ENCODE results near the gene MGLL. TPM values are rescaled to one million over a fixed set of nuclear protein-coding genes. Genes with fewer than 3 reads are reported as not detected.

The MGLL gene
- total RNA-seq, 1 experiment from 2014 or later, result 2.1 TPM

- no peaks in the 10 kb centered on the region for H3K27me3 ChIP-seq (ENCODE audit: control insufficient read depth, insufficient read depth, low read length)
- no peak for DNase-seq (ENCODE audit: low read depth, low spot score)
- H3K4me1 ChIP-seq (ENCODE audit: control insufficient read depth, insufficient read depth, low read length), result no peaks in the 10 kb centered on the region
- no peak overlapping the region for H3K4me3 ChIP-seq (ENCODE audit: low read depth in 2 of 2, low read length in 2 of 2)
- no peak for ATAC-seq
- intact Hi-C loops (cut with micrococcal nuclease; ENCODE audit: unreplicated experiment), result no loop called here
- CTCF ChIA-PET, result no interaction called here
- H3K36me3 ChIP-seq (ENCODE audit: control insufficient read depth, insufficient read depth, low read length), result no peaks in the 10 kb centered on the region
- TF ChIP-seq POLR2AphosphoS5 (IDR thresholded peaks at IDR 0.05; ENCODE audit: low read depth, low read length), result no peak
- TF ChIP-seq SIN3A (IDR thresholded peaks at IDR 0.05; ENCODE audit: borderline replicate concordance, insufficient read depth, low read depth, low read length), result no peak
- TF ChIP-seq CTCF (IDR thresholded peaks at IDR 0.05), result no peak
- TF ChIP-seq TCF7L2 (IDR thresholded peaks at IDR 0.05; ENCODE audit: low read depth, low read length), result no peak
- no peak for TF ChIP-seq REST (IDR thresholded peaks at IDR 0.05; ENCODE audit: insufficient read depth in 1 of 2, low read depth in 2 of 2, low read length in 1 of 2)
- BruUV-seq (replicated peaks), result no TSS peak
- POLR2A ChIA-PET, result no interaction called here
- H3K9me3 ChIP-seq (ENCODE audit: control insufficient read depth, insufficient read depth, low read depth, low read length), result no peaks in the 10 kb centered on the region
- no peak overlapping the region for H3K27ac ChIP-seq (ENCODE audit: low read length)
- in situ Hi-C loops (cut with HindIII; ENCODE audit: low pct_unique_long_range_greater_than_20kb, low sequenced_read_pairs), result no loop called here
Observed at GRCh38 chr3:127760361-127760760, 62.0 kb downstream of the MGLL start.

- no peaks in the 10 kb centered on the region for H3K9me3 ChIP-seq (ENCODE audit: control insufficient read depth, insufficient read depth, low read depth, low read length)
- H3K27ac ChIP-seq (ENCODE audit: low read length), result no peak overlapping the region
- intact Hi-C loops (cut with micrococcal nuclease; ENCODE audit: unreplicated experiment), result no loop called here
- TF ChIP-seq POLR2AphosphoS5 (IDR thresholded peaks at IDR 0.05; ENCODE audit: low read depth, low read length), result no peak
- TF ChIP-seq CTCF (IDR thresholded peaks at IDR 0.05), result no peak
- ATAC-seq (no peak), DNase-seq (ENCODE audit: low read depth, low spot score) (no peak)
- no peak overlapping the region for H3K4me3 ChIP-seq (ENCODE audit: low read depth in 2 of 2, low read length in 2 of 2)
- in situ Hi-C loops (cut with HindIII; ENCODE audit: low pct_unique_long_range_greater_than_20kb, low sequenced_read_pairs), result no loop called here
- no peaks in the 10 kb centered on the region for H3K4me1 ChIP-seq (ENCODE audit: control insufficient read depth, insufficient read depth, low read length)
- CTCF ChIA-PET, result no interaction called here
- POLR2A ChIA-PET, result interaction anchor here (0.7 kb wide), 1 partner anchor 194 kb away, joined by 3 read pairs; no protein-coding TSS in a partner anchor
- no peaks in the 10 kb centered on the region for H3K27me3 ChIP-seq (ENCODE audit: control insufficient read depth, insufficient read depth, low read length)
- H3K36me3 ChIP-seq (ENCODE audit: control insufficient read depth, insufficient read depth, low read length), result no peaks in the 10 kb centered on the region
- no TSS peak for BruUV-seq (replicated peaks)
Observed at GRCh38 chr3:127759826-127760225, 62.5 kb downstream of the MGLL start.

- DNase-seq (ENCODE audit: low read depth, low spot score) (no peak), ATAC-seq (no peak)
- H3K27ac ChIP-seq (ENCODE audit: low read length), result no peak overlapping the region
- no TSS peak for BruUV-seq (replicated peaks)
- in situ Hi-C loops (cut with HindIII; ENCODE audit: low pct_unique_long_range_greater_than_20kb, low sequenced_read_pairs), result no loop called here
- POLR2A ChIA-PET, result no interaction called here
- H3K4me3 ChIP-seq (ENCODE audit: low read depth in 2 of 2, low read length in 2 of 2), result no peak overlapping the region
- CTCF ChIA-PET, result no interaction called here
- no peaks in the 10 kb centered on the region for H3K4me1 ChIP-seq (ENCODE audit: control insufficient read depth, insufficient read depth, low read length)
- TF ChIP-seq TCF7L2 (IDR thresholded peaks at IDR 0.05; ENCODE audit: low read depth, low read length) (no peak), SIN3A (IDR thresholded peaks at IDR 0.05; ENCODE audit: borderline replicate concordance, insufficient read depth, low read depth, low read length) (no peak), CTCF (IDR thresholded peaks at IDR 0.05) (no peak), POLR2AphosphoS5 (IDR thresholded peaks at IDR 0.05; ENCODE audit: low read depth, low read length) (no peak), REST (IDR thresholded peaks at IDR 0.05; ENCODE audit: insufficient read depth in 1 of 2, low read depth in 2 of 2, low read length in 1 of 2) (no peak)
- intact Hi-C loops (cut with micrococcal nuclease; ENCODE audit: unreplicated experiment), result no loop called here
- H3K27me3 ChIP-seq (ENCODE audit: control insufficient read depth, insufficient read depth, low read length), result no peaks in the 10 kb centered on the region
- no peaks in the 10 kb centered on the region for H3K9me3 ChIP-seq (ENCODE audit: control insufficient read depth, insufficient read depth, low read depth, low read length)
- no peaks in the 10 kb centered on the region for H3K36me3 ChIP-seq (ENCODE audit: control insufficient read depth, insufficient read depth, low read length)
Observed at GRCh38 chr3:127758013-127758412, 64.3 kb downstream of the MGLL start.
